ENCODE measurements around the gene PDLIM5.
"Not testable (repeated sequence)": the region's sequence is repeated elsewhere in the genome, so short reads cannot be mapped to it uniquely, and the experiment has no call there.

Gene PDLIM5

DNA sequence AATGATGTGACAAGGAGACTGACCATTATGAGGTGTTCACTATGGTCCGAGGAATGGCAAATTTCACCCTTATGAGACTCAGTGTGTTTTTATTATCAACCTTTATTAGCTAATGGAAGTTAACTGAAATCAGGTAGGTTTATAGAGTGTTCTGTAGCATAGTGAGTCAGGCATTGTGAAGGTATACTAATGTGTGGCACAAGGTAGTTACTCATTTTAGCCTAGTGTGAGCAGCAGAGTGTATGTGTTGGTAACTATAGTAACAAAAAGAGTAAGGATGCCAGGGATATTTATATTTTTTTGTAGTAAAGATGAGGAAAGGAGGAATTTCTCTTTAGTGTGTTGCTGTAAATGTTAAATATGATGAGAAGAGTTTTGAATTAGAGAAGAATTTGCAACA is 12.0 kb downstream of the PDLIM5 start:
- in situ Hi-C loops (cut with HindIII; ENCODE audit: low sequenced_read_pairs): no loop called here

DNA sequence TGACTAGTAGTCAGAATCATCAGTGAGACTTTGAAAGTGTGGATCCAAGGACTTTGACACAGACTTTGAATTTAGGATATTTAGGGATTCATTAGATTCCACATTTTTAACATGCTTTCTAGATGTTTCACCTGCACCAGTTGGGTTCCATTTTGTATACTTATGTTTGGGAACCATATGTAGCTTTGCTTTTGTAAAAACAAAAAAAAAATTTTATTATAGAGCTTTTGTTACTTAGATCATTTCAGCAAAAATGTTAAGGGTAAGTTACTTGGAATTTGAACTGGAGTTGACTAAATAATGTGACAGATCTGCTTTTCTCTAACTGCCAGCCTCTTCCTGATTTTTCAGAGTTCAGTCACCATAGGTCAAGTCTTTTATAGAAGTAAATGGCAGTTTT is 14.6 kb downstream of the PDLIM5 start:
- TF ChIP-seq, protein P1, sequence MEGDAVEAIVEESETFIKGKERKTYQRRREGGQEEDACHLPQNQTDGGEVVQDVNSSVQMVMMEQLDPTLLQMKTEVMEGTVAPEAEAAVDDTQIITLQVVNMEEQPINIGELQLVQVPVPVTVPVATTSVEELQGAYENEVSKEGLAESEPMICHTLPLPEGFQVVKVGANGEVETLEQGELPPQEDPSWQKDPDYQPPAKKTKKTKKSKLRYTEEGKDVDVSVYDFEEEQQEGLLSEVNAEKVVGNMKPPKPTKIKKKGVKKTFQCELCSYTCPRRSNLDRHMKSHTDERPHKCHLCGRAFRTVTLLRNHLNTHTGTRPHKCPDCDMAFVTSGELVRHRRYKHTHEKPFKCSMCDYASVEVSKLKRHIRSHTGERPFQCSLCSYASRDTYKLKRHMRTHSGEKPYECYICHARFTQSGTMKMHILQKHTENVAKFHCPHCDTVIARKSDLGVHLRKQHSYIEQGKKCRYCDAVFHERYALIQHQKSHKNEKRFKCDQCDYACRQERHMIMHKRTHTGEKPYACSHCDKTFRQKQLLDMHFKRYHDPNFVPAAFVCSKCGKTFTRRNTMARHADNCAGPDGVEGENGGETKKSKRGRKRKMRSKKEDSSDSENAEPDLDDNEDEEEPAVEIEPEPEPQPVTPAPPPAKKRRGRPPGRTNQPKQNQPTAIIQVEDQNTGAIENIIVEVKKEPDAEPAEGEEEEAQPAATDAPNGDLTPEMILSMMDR (IDR thresholded peaks at IDR 0.05; ENCODE audit: low read depth, low read length, missing control alignments): no peak
- no peak for DNase-seq (ENCODE audit: low read depth)
- H3K4me3 ChIP-seq (ENCODE audit: low read depth, low read length): no peak overlapping the region
- in situ Hi-C loops (cut with HindIII; ENCODE audit: low sequenced_read_pairs): no loop called here

More for the DNA sequence above, 12.0 kb downstream of the PDLIM5 start:
- TF ChIP-seq, protein P1 (IDR thresholded peaks at IDR 0.05; ENCODE audit: low read depth, low read length, missing control alignments): no peak
- no peak overlapping the region for H3K4me3 ChIP-seq (ENCODE audit: low read depth, low read length)
- no peak for DNase-seq (ENCODE audit: low read depth)

DNA sequence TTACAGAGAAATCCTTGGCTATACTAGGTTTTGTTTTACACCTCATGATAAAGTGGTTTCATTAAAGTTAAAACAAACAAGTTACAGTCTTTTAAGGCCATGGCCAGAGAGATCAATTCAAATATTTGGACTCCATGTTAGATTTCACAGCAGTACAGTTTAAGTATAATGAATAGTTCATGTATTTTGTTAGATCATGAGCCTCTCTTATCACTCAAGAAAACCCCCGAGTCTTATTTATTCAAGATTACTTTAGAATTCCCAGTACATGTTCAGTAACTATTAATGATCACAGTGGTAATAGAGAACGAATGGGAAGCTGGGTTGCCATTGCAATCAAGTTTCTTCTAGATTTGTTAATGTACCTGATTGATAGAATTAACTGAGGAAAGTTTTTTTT is 15.2 kb downstream of the PDLIM5 start:
- TF ChIP-seq, protein P1 (IDR thresholded peaks at IDR 0.05; ENCODE audit: low read depth, low read length, missing control alignments): no peak
- in situ Hi-C loops (cut with HindIII; ENCODE audit: low sequenced_read_pairs): no loop called here
- DNase-seq (ENCODE audit: low read depth): no peak

DNA sequence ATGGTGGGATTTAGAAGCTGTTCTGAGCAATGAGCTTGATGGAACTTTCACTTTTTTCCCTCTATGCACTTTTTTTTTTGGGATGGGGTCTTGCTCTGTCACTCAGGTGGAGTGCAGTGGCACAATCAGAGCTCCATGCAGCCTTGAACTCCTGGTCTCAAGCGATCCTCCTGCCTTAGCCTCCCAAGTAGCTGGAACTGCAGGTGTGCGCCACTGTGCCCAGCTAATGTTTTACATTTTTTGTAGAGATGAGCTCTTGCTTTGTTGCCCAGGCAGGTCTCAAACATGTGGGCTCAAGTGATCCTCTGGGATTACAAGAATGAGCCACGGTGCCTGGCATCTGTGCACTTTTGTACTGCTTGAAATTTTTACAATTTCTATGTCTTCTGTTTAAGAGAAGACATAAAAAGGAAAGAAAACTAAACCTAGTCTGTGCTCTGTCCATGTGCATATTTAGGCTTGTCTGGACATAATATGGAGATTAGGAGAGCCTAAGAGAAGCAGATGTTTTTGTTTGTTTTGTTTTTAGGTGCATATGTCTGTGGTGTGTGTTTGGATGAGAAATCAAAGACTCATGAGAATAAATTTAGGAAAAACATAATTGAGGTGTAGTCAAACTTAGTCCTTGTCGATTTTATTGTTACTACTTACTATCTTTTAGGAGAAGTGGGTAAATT is 16.5 kb downstream of the PDLIM5 start:
- TF ChIP-seq, protein P1 (IDR thresholded peaks at IDR 0.05; ENCODE audit: low read depth, low read length, missing control alignments): no peak
- no peak for DNase-seq (ENCODE audit: low read depth)
- in situ Hi-C loops (cut with HindIII; ENCODE audit: low sequenced_read_pairs): no loop called here
- no peak overlapping the region for H3K4me3 ChIP-seq (ENCODE audit: low read depth, low read length)

More for the DNA sequence above, 15.2 kb downstream of the PDLIM5 start:
- no peak overlapping the region for H3K4me3 ChIP-seq (ENCODE audit: low read depth, low read length)

DNA sequence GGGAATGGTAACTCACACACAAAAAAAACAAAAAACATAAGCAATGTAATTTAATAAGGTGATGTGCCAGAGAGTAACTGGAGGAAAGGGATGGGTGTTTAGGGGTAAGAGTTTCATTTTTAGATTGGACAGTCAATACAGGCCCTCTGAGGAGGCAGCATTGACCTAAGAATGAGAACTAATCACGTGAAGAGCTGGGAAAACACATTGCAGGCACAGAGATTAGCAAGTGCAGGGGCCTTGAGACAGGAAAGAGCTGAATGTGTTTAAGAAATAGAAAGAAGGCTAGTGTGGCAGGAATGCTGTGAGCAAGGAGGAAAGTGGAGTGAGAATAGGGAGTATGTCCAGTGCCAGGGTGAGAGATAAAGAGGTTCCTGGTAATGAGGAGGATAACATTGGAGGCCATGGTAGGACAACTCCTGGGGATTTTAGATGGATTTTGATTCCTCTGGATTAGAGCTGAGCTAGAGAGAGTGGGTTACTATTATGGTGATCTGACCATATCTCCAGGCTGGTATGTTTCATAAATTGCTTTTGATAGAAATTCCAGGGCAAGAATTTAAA is 17.6 kb downstream of the PDLIM5 start:
- TF ChIP-seq, protein P1 (IDR thresholded peaks at IDR 0.05; ENCODE audit: low read depth, low read length, missing control alignments): no peak
- in situ Hi-C loops (cut with HindIII; ENCODE audit: low sequenced_read_pairs): no loop called here
- DNase-seq (ENCODE audit: low read depth): no peak
- no peak overlapping the region for H3K4me3 ChIP-seq (ENCODE audit: low read depth, low read length)

DNA sequence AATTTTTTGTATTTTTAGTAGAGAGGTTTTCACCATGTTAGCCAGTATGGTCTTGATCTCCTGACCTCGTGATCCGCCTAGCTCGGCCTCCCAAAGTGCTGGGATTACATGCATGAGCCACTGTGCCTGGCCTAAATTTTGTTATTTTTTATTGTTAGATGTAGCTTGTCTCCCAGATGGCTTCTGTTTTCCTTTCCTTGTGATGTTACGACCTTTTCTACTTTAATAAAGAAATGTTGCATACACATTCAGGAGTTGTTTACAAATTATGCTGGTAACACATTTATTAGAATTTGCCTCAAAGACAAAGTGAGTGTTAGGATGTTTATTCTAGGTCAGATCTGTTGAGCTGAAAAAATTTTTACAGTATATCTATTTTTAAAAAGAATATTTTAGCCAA is 18.4 kb downstream of the PDLIM5 start:
- in situ Hi-C loops (cut with HindIII; ENCODE audit: low sequenced_read_pairs): no loop called here
- DNase-seq (ENCODE audit: low read depth): no peak
- TF ChIP-seq, protein P1 (IDR thresholded peaks at IDR 0.05; ENCODE audit: low read depth, low read length, missing control alignments): no peak
- H3K4me3 ChIP-seq (ENCODE audit: low read depth, low read length): no peak overlapping the region

DNA sequence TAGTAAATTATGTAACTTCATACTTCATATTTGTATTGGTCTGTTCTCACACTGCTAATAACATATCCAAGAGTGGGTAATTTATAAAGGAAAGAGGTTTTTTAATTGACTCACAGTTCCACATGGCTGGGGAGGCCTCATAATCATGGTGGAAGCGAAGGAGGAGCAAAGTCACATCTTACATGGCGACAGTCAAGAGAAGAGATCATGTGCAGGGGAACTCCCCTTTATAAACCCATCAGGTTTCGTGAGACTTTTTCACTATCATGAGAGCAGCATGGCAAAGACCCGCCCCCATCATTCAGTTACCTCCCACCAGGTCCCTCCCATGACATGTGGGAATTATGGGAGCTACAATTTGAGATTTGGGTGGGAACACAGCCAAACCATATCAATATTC is 19.0 kb downstream of the PDLIM5 start:
- H3K4me3 ChIP-seq (ENCODE audit: low read depth, low read length); in situ Hi-C loops (cut with HindIII; ENCODE audit: low sequenced_read_pairs); DNase-seq (ENCODE audit: low read depth): not testable (repeated sequence)
